Endometrial microvascular endothelial cells (primary cell): ENCODE data around the gene SNX8. TPM values are rescaled to one million over a fixed set of nuclear protein-coding genes. Genes with fewer than 3 reads are reported as not detected.
"Not testable (repeated sequence)": the region's sequence is repeated elsewhere in the genome, so short reads cannot be mapped to it uniquely, and the experiment has no call there.

Experiments used
- in situ Hi-C: cut with HindIII; loops from 2 replicates; pipeline ENCODE4 v1.10.0; 2017; ENCODE audit warnings: low sequenced_read_pairs, low pct_unique_long_range_greater_than_20kb; ENCODE audit errors: inconsistent ontology term
- total RNA-seq: library from RNA; depleted of rRNA; stranded (reverse); fragments of >200 nt; gene quantifications from one replicate; pipeline ENCODE4 v1.2.3, GENCODE V29; 2015; ENCODE audit errors: inconsistent ontology term

Gene SNX8
- total RNA-seq, 1 donor from 2014 or later, result 23.9 TPM

GRCh38 chr7:2271273-2272026, 42.8 kb downstream of the SNX8 start:
- in situ Hi-C loops, result no loop called here

- in situ Hi-C loops, result no loop called here
Measured at GRCh38 chr7:2270495-2270894, 43.7 kb downstream of the SNX8 start.

GRCh38 chr7:2269991-2270460, 44.2 kb downstream of the SNX8 start:
- in situ Hi-C loops, result no loop called here

GRCh38 chr7:2269089-2269990, 44.9 kb downstream of the SNX8 start:
- in situ Hi-C loops, result not testable (repeated sequence)

GRCh38 chr7:2266911-2267310, 47.3 kb downstream of the SNX8 start:
- in situ Hi-C loops, result no loop called here

- in situ Hi-C loops, result no loop called here
Measured at GRCh38 chr7:2264158-2264557, 50.1 kb downstream of the SNX8 start.

GRCh38 chr7:2263176-2263575, 51.1 kb downstream of the SNX8 start:
- in situ Hi-C loops, result no loop called here

- in situ Hi-C loops, result no loop called here
Measured at GRCh38 chr7:2261611-2262010, 52.6 kb downstream of the SNX8 start.

- in situ Hi-C loops, result no loop called here
Measured at GRCh38 chr7:2260820-2261219, 53.4 kb downstream of the SNX8 start.

- in situ Hi-C loops, result no loop called here
Measured at GRCh38 chr7:2259480-2259879, 54.8 kb downstream of the SNX8 start.

- in situ Hi-C loops, result no loop called here
Measured at GRCh38 chr7:2258661-2259365, 55.4 kb downstream of the SNX8 start.

- in situ Hi-C loops, result no loop called here
Measured at GRCh38 chr7:2257651-2258050, 56.6 kb downstream of the SNX8 start.

- in situ Hi-C loops, result no loop called here
Measured at GRCh38 chr7:2257046-2257551, 57.1 kb downstream of the SNX8 start.

GRCh38 chr7:2256306-2257045, 57.8 kb downstream of the SNX8 start:
- in situ Hi-C loops, result no loop called here

- in situ Hi-C loops, result no loop called here
Measured at GRCh38 chr7:2255145-2256139, 58.8 kb downstream of the SNX8 start.

- in situ Hi-C loops, result no loop called here
Measured at GRCh38 chr7:2254429-2255144, 59.7 kb downstream of the SNX8 start.
